Activated CD4-positive, alpha-beta T cell treated with anti-CD3 and anti-CD28 coated beads, Interleukin-2, amount 50 U/mL, for 4 hours (primary cell): ENCODE measurements around the gene PRKAG1.

ENCODE experiments used
- DNase-seq, 2 experiments: peaks; one replicate each; pipeline ENCODE4 v3.0.0-alpha.2; 2020

The PRKAG1 gene

GRCh38 chr12:48980389-48980952 lies 38.1 kb downstream of the PRKAG1 start:
- DNase-seq: peak in 1 of 2 experiments; percentile 26

GRCh38 chr12:48979602-48980388 lies 38.8 kb downstream of the PRKAG1 start:
- peak in 1 of 2 experiments; percentile 18 for DNase-seq

- DNase-seq: no peak
Observed at GRCh38 chr12:48978741-48979601, 39.6 kb downstream of the PRKAG1 start.

- DNase-seq: no peak
Observed at GRCh38 chr12:48978291-48978740, 40.3 kb downstream of the PRKAG1 start, which contains the start of gene WNT1. WNT1 (plus strand) TSS chr12:48978322; CDS start chr12:48978651, 329 bp downstream.

GRCh38 chr12:48977290-48978281 lies 41.0 kb downstream of the PRKAG1 start:
- DNase-seq: peak; percentile 78

- peak in 1 of 2 experiments; percentile 17 for DNase-seq
Observed at GRCh38 chr12:48973941-48974673, 44.5 kb downstream of the PRKAG1 start.

GRCh38 chr12:48973531-48973930 lies 45.0 kb downstream of the PRKAG1 start:
- no peak for DNase-seq

GRCh38 chr12:48972952-48973483 lies 45.6 kb downstream of the PRKAG1 start:
- no peak for DNase-seq

- no peak for DNase-seq
Observed at GRCh38 chr12:48972213-48972951, 46.2 kb downstream of the PRKAG1 start.

- DNase-seq: no peak
Observed at GRCh38 chr12:48970702-48971334, 47.8 kb downstream of the PRKAG1 start.

GRCh38 chr12:48969833-48970701 lies 48.5 kb downstream of the PRKAG1 start:
- peak in 1 of 2 experiments; percentile 47 for DNase-seq

GRCh38 chr12:48969160-48969771 lies 49.3 kb downstream of the PRKAG1 start:
- DNase-seq: no peak

- DNase-seq: no peak
Observed at GRCh38 chr12:48968467-48968866, 50.1 kb downstream of the PRKAG1 start.

GRCh38 chr12:48967991-48968390 lies 50.6 kb downstream of the PRKAG1 start:
- no peak for DNase-seq

GRCh38 chr12:48966177-48966895 lies 52.2 kb downstream of the PRKAG1 start:
- DNase-seq: no peak

- DNase-seq: no peak
Observed at GRCh38 chr12:48965298-48965838, 53.2 kb downstream of the PRKAG1 start.

- no peak for DNase-seq
Observed at GRCh38 chr12:48961801-48962200, 56.8 kb downstream of the PRKAG1 start.
